Liver (tissue), 3 donors: ENCODE measurements around the gene VAV3.

Experiments
- JUND ChIP-seq, 2 donors: IDR thresholded peaks; 2 replicates each; pipeline ENCODE4 v1.6.1; 2016; ENCODE audit warnings: antibody characterized with exemption in 2 of 2
- MAX ChIP-seq: IDR thresholded peaks from 2 replicates; pipeline ENCODE4 v1.6.1; 2016; ENCODE audit warnings: antibody characterized with exemption
- RAD21 ChIP-seq, 2 donors: IDR thresholded peaks; 2 replicates each; pipeline ENCODE4 v1.6.1; 2016; ENCODE audit warnings: antibody characterized with exemption in 2 of 2, mild to moderate bottlenecking in 2 of 2
- TAF1 ChIP-seq: conservative IDR thresholded peaks from 2 replicates; pipeline ENCODE4 v1.6.1; 2016; ENCODE audit warnings: antibody characterized with exemption, mild to moderate bottlenecking
- YY1 ChIP-seq: IDR thresholded peaks from 2 replicates; pipeline ENCODE4 v1.6.1; 2016; ENCODE audit warnings: antibody characterized with exemption, mild to moderate bottlenecking
- TF ChIP-seq, protein P1 (sequence below): fragments of 150-350 bp; IDR thresholded peaks from 2 replicates; pipeline ENCODE4 v1.5.1; 2017; ENCODE audit warnings: improper control_type of control experiment, low read depth, low read length; ENCODE audit not compliant: missing input control
- TF ChIP-seq, protein P2 (sequence below): IDR thresholded peaks from 2 replicates; pipeline ENCODE4 v1.6.1; 2016; ENCODE audit warnings: antibody characterized with exemption
- donor health status: healthy.
- donor health status: healthy.

GRCh38 chr1:107545056-107545577 lies 419.9 kb downstream of the VAV3 start:
- TF ChIP-seq, protein P1, sequence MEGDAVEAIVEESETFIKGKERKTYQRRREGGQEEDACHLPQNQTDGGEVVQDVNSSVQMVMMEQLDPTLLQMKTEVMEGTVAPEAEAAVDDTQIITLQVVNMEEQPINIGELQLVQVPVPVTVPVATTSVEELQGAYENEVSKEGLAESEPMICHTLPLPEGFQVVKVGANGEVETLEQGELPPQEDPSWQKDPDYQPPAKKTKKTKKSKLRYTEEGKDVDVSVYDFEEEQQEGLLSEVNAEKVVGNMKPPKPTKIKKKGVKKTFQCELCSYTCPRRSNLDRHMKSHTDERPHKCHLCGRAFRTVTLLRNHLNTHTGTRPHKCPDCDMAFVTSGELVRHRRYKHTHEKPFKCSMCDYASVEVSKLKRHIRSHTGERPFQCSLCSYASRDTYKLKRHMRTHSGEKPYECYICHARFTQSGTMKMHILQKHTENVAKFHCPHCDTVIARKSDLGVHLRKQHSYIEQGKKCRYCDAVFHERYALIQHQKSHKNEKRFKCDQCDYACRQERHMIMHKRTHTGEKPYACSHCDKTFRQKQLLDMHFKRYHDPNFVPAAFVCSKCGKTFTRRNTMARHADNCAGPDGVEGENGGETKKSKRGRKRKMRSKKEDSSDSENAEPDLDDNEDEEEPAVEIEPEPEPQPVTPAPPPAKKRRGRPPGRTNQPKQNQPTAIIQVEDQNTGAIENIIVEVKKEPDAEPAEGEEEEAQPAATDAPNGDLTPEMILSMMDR, result no peak
- TF ChIP-seq TAF1, result no peak
- TF ChIP-seq, protein P2, sequence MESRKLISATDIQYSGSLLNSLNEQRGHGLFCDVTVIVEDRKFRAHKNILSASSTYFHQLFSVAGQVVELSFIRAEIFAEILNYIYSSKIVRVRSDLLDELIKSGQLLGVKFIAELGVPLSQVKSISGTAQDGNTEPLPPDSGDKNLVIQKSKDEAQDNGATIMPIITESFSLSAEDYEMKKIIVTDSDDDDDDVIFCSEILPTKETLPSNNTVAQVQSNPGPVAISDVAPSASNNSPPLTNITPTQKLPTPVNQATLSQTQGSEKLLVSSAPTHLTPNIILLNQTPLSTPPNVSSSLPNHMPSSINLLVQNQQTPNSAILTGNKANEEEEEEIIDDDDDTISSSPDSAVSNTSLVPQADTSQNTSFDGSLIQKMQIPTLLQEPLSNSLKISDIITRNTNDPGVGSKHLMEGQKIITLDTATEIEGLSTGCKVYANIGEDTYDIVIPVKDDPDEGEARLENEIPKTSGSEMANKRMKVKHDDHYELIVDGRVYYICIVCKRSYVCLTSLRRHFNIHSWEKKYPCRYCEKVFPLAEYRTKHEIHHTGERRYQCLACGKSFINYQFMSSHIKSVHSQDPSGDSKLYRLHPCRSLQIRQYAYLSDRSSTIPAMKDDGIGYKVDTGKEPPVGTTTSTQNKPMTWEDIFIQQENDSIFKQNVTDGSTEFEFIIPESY, result no peak
- TF ChIP-seq JUND (IDR thresholded peaks at IDR 0.05), result no peak
- TF ChIP-seq RAD21 (IDR thresholded peaks at IDR 0.05), result no peak
- TF ChIP-seq YY1, result no peak
- no peak for TF ChIP-seq MAX
